IMR-90 (cell line): ENCODE measurements around the gene DVL1. TPM values are rescaled to one million over a fixed set of nuclear protein-coding genes. Genes with fewer than 3 reads are reported as not detected.

Experiments used
- ATAC-seq: fragments of 200-7000 bp; cut with Tn5 transposase; 2 replicates; pipeline ENCODE4 v1.9.1; 2020; ENCODE audit warnings: low read depth, mild to moderate bottlenecking, moderate library complexity
- BruUV-seq: library from RNA; stranded (reverse); fragments of 400-500 nt; replicated peaks from 2 replicates; lab custom pipeline; 2021; lab: Mats Ljungman, UMichigan
- CTCF ChIA-PET: fragments of 300-600 bp; formaldehyde crosslinking; extraction: SDS; loops from one replicate; lab custom pipeline; 2021; ENCODE audit warnings: antibody characterized with exemption; lab: Yijun Ruan, JAX
- POLR2A ChIA-PET: fragments of 300-600 bp; sonication (Branson Sonifier 250); formaldehyde crosslinking; loops from one replicate; lab custom pipeline; 2022; ENCODE audit warnings: antibody characterized with exemption; ENCODE audit not compliant: unreplicated experiment; lab: Charles Lee
- DNase-seq: peaks from one replicate; pipeline ENCODE4 v3.0.0; 2013
- H2AFZ ChIP-seq: replicated peaks from 2 replicates; pipeline ENCODE3; 2013; ENCODE audit warnings: low read length, mild to moderate bottlenecking; ENCODE audit not compliant: poor library complexity
- H2AK5ac ChIP-seq: 2 replicates; pipeline ENCODE4 v1.6.1; 2013; ENCODE audit warnings: low read depth, low read length, inconsistent platforms
- H2AK9ac ChIP-seq: replicated peaks from 2 replicates; pipeline ENCODE3; 2013; ENCODE audit warnings: mild to moderate bottlenecking, low read depth, low read length, moderate library complexity; ENCODE audit not compliant: poor library complexity
- H2BK120ac ChIP-seq: 2 replicates; pipeline ENCODE4 v1.6.1; 2013; ENCODE audit warnings: low read depth, low read length, inconsistent platforms
- H2BK15ac ChIP-seq: 3 replicates; pipeline ENCODE4 v1.6.1; 2013; ENCODE audit warnings: low read depth, low read length, inconsistent platforms
- H2BK20ac ChIP-seq: 2 replicates; pipeline ENCODE4 v1.6.1; 2013; ENCODE audit warnings: low read depth, mild to moderate bottlenecking, inconsistent platforms, low read length, moderate library complexity
- H2BK5ac ChIP-seq: 2 replicates; pipeline ENCODE4 v1.6.1; 2013; ENCODE audit warnings: mild to moderate bottlenecking, low read depth, low read length, inconsistent platforms; ENCODE audit not compliant: poor library complexity, severe bottlenecking
- H3K14ac ChIP-seq: replicated peaks from 2 replicates; pipeline ENCODE4 v1.6.1; 2013; ENCODE audit warnings: low read depth, low read length, inconsistent platforms
- H3K18ac ChIP-seq: 2 replicates; pipeline ENCODE4 v1.6.1; 2013; ENCODE audit warnings: low read depth, low read length, control low read depth
- H3K23ac ChIP-seq: 2 replicates; pipeline ENCODE4 v1.6.1; 2013; ENCODE audit warnings: low read depth, low read length, inconsistent platforms
- H3K27ac ChIP-seq: 2 replicates; pipeline ENCODE4 v1.5.1; 2013; ENCODE audit warnings: mild to moderate bottlenecking, control low read depth, low read length; ENCODE audit not compliant: insufficient read depth
- H3K27me3 ChIP-seq: 2 replicates; pipeline ENCODE4 v1.6.1; 2013; ENCODE audit warnings: low read length; ENCODE audit not compliant: control insufficient read depth, insufficient read depth
- H3K36me3 ChIP-seq: 2 replicates; pipeline ENCODE4 v1.6.1; 2013; ENCODE audit warnings: low read length, mixed read lengths; ENCODE audit not compliant: control insufficient read depth, insufficient read depth
- H3K4ac ChIP-seq: 2 replicates; pipeline ENCODE4 v1.6.1; 2013; ENCODE audit warnings: low read depth, low read length, inconsistent platforms
- H3K4me1 ChIP-seq: 2 replicates; pipeline ENCODE4 v1.6.1; 2013; ENCODE audit warnings: low read length, mixed read lengths; ENCODE audit not compliant: control insufficient read depth, insufficient read depth
- H3K4me2 ChIP-seq: 2 replicates; pipeline ENCODE4 v1.6.1; 2013; ENCODE audit warnings: low read depth, mild to moderate bottlenecking, control low read depth, low read length, moderate library complexity
- H3K4me3 ChIP-seq: 2 replicates; pipeline ENCODE4 v1.5.1; 2013; ENCODE audit warnings: low read depth, mild to moderate bottlenecking, control low read depth, low read length, moderate library complexity; ENCODE audit not compliant: insufficient read depth
- H3K56ac ChIP-seq: 2 replicates; pipeline ENCODE4 v1.6.1; 2013; ENCODE audit warnings: low read length, inconsistent platforms; ENCODE audit not compliant: insufficient read depth; ENCODE audit errors: extremely low read depth
- H3K79me1 ChIP-seq, 2 experiments: 2 replicates each; pipeline ENCODE4 v1.6.1; 2013; ENCODE audit warnings: low read length in 2 of 2, inconsistent platforms in 1 of 2, low read depth in 1 of 2
- H3K9ac ChIP-seq: 2 replicates; pipeline ENCODE4 v1.6.1; 2013; ENCODE audit warnings: low read depth, low read length, control low read depth
- H3K9me1 ChIP-seq: 2 replicates; pipeline ENCODE4 v1.6.1; 2013; ENCODE audit warnings: low read length, inconsistent platforms; ENCODE audit not compliant: insufficient read depth
- H3K9me3 ChIP-seq: 2 replicates; pipeline ENCODE4 v1.6.1; 2013; ENCODE audit warnings: low read length; ENCODE audit not compliant: control insufficient read depth, insufficient read depth
- H4K20me1 ChIP-seq: 2 replicates; pipeline ENCODE4 v1.6.1; 2013; ENCODE audit warnings: low read length, inconsistent platforms; ENCODE audit not compliant: insufficient read depth
- H4K5ac ChIP-seq: 2 replicates; pipeline ENCODE4 v1.6.1; 2013; ENCODE audit warnings: mild to moderate bottlenecking, low read depth, low read length, control low read depth
- H4K8ac ChIP-seq, 2 experiments: 2 replicates each; pipeline ENCODE4 v1.6.1; 2013; ENCODE audit warnings: low read depth in 2 of 2, low read length in 2 of 2, control low read depth in 1 of 2, inconsistent platforms in 1 of 2
- H4K91ac ChIP-seq: 2 replicates; pipeline ENCODE4 v1.6.1; 2013; ENCODE audit warnings: low read depth, low read length, inconsistent platforms; ENCODE audit not compliant: insufficient read depth
- BHLHE40 ChIP-seq: fragments of 150-350 bp; IDR thresholded peaks from 2 replicates; pipeline ENCODE4 v1.6.1; 2016; ENCODE audit warnings: mild to moderate bottlenecking, low read depth, low read length
- CEBPB ChIP-seq: IDR thresholded peaks from 2 replicates; pipeline ENCODE4 v1.6.1; 2012; ENCODE audit warnings: low read depth, low read length, improper control_type of control experiment
- CHD1 ChIP-seq: IDR thresholded peaks from 2 replicates; pipeline ENCODE4 v1.6.1; 2012; ENCODE audit warnings: low read depth, low read length, improper control_type of control experiment
- CTCF ChIP-seq: conservative IDR thresholded peaks from 2 replicates; pipeline ENCODE4 v1.5.1; 2012; ENCODE audit warnings: mild to moderate bottlenecking, low read depth, low read length, improper control_type of control experiment
- ELK1 ChIP-seq: fragments of 150-350 bp; IDR thresholded peaks from 2 replicates; pipeline ENCODE4 v1.6.1; 2016; ENCODE audit warnings: low read depth, mild to moderate bottlenecking, low read length, moderate library complexity, borderline replicate concordance
- FOS ChIP-seq: fragments of 150-350 bp; IDR thresholded peaks from 2 replicates; pipeline ENCODE4 v1.6.1; 2016; ENCODE audit warnings: low read depth, low read length
- MAFK ChIP-seq: IDR thresholded peaks from 2 replicates; pipeline ENCODE4 v1.6.1; 2012; ENCODE audit warnings: low read depth, low read length, improper control_type of control experiment
- MAZ ChIP-seq: IDR thresholded peaks from 2 replicates; pipeline ENCODE4 v1.6.1; 2012; ENCODE audit warnings: low read depth, mild to moderate bottlenecking, low read length, improper control_type of control experiment, moderate library complexity, borderline replicate concordance
- MXI1 ChIP-seq: IDR thresholded peaks from 2 replicates; pipeline ENCODE4 v1.6.1; 2012; ENCODE audit warnings: low read depth, mild to moderate bottlenecking, low read length, moderate library complexity, borderline replicate concordance
- NFE2L2 ChIP-seq: fragments of 150-350 bp; IDR thresholded peaks from 2 replicates; pipeline ENCODE4 v1.6.1; 2016; ENCODE audit warnings: low read depth, mild to moderate bottlenecking, low read length
- POLR2A ChIP-seq: IDR thresholded peaks from 2 replicates; pipeline ENCODE4 v1.6.1; 2012; ENCODE audit warnings: mild to moderate bottlenecking, low read depth, low read length
- RAD21 ChIP-seq: IDR thresholded peaks from 2 replicates; pipeline ENCODE4 v1.6.1; 2012; ENCODE audit warnings: low read length, improper control_type of control experiment
- RCOR1 ChIP-seq: IDR thresholded peaks from 2 replicates; pipeline ENCODE4 v1.6.1; 2012; ENCODE audit warnings: mild to moderate bottlenecking, low read length, improper control_type of control experiment; ENCODE audit not compliant: insufficient replicate concordance
- RFX5 ChIP-seq: IDR thresholded peaks from 2 replicates; pipeline ENCODE4 v1.8.0; 2012; ENCODE audit warnings: low read depth, mild to moderate bottlenecking, low read length, moderate library complexity
- SMC3 ChIP-seq: fragments of 150-350 bp; IDR thresholded peaks from 2 replicates; pipeline ENCODE4 v1.6.1; 2016; ENCODE audit warnings: low read depth, mild to moderate bottlenecking, antibody characterized with exemption, low read length, moderate library complexity
- WGBS, 2 experiments: methylation state at CpG; one replicate each; pipeline versions ENCODE4 v1.1.5 to v1.1.7; 2013; ENCODE audit warnings: missing lambda C conversion rate in 2 of 2; ENCODE audit not compliant: insufficient read length in 1 of 2; ENCODE audit errors: extremely low coverage in 2 of 2; 5-methylcytosine and 5-hydroxymethylcytosine counted together
- dilution Hi-C: fragments of 300-500 bp; cut with HindIII; formaldehyde crosslinking; loops from one replicate; pipeline ENCODE4 v1.14.3; 2018; ENCODE audit warnings: low sequenced_read_pairs; ENCODE audit not compliant: unreplicated experiment
- in situ Hi-C: fragments of 300-500 bp; cut with MboI; formaldehyde crosslinking; loops from 3 replicates; pipeline ENCODE4 v1.14.3; 2019; ENCODE audit warnings: low sequenced_read_pairs, inconsistent platforms, mixed read lengths
- intact Hi-C: fragments of 100-400 bp; cut with micrococcal nuclease; formaldehyde crosslinking; loops from 2 replicates; pipeline ENCODE4 v1.10.0; 2022
- polyA plus RNA-seq, 3 experiments: library from polyadenylated mRNA; depleted of rRNA; stranded (reverse); fragments of >200 nt; gene quantifications; 2 replicates each; pipeline ENCODE4 v1.2.3, GENCODE V29; 2012; ENCODE audit warnings: low replicate concordance in 1 of 3
- total RNA-seq: library from RNA; depleted of rRNA; stranded (reverse); fragments of >200 nt; gene quantifications from 2 replicates; pipeline ENCODE4 v1.2.3, GENCODE V29; 2012
- TF ChIP-seq, protein P1 (sequence below): fragments of 150-350 bp; IDR thresholded peaks from 2 replicates; pipeline ENCODE4 v1.6.1; 2017; ENCODE audit warnings: mild to moderate bottlenecking, antibody characterized with exemption, low read length, low read depth

DVL1 gene
- total and polyA plus RNA-seq, 2 of the 4 experiments (the other 2 are of a cell fraction), result 27.2 to 35.9 TPM

DNA sequence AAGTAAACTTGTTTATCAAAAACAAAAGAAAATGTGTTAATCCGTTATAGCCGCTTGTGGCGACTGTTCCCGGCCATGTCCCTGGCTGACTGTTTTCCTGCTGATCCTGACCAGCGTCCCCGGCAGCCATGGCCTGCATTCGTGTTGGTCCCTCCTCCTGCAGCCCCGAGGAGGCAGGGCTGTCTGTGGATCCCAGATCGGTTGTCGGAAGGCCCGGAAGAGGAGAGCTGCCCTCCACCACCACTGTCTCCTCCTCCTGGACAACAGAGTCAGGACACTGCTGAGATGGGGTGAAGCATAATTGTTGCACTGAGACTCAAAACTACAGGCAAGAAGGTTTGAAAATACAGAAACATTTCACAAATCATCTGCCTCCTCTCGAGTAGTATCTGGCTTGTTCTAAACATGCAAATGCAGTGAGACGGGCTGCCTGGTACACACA lies 12.8 kb upstream of the DVL1 start:
- Histone ChIP-seq H3K4ac (peak overlapping the region; percentile 100), H4K91ac (peak overlapping the region; percentile 99), H2BK5ac (peak overlapping the region; percentile 98), H3K4me2 (peak overlapping the region; percentile 18), H3K56ac (peak overlapping the region; percentile 85), H3K23ac (peak overlapping the region; percentile 55; the same call in 1 of the 2 replicates), H2AK9ac (peak overlapping the region; percentile 94), H2BK20ac (peak overlapping the region; percentile 99), H3K4me3 (no peak overlapping the region), H2AFZ (peak overlapping the region; percentile 93), H2BK120ac (peak overlapping the region; percentile 99), H3K36me3 (no peaks in the 10 kb centered on the region), H4K5ac (peak overlapping the region; percentile 90), H3K27me3 (no peaks in the 10 kb centered on the region), H3K9me3 (no peaks in the 10 kb centered on the region), H4K8ac (peak overlapping the region; percentile 30 to 99), H3K4me1 (peaks cover 31% of the 10 kb centered on the region), H3K9ac (peak overlapping the region; percentile 80), H4K20me1 (0 out of 2 replicates have a peak, but pooled peaks cover under 1% of the 10 kb centered on the region), H3K27ac (peak overlapping the region; percentile 88), H3K79me1 (peaks cover 4 to 22% of the 10 kb centered on the region in 2 experiments; a peak in 3 of 4 replicates), H3K9me1 (peaks cover 15% of the 10 kb centered on the region), H3K14ac (peak overlapping the region; percentile 98), H3K18ac (peak overlapping the region; percentile 92), H2AK5ac (peak overlapping the region; percentile 92; the same call in 1 of the 2 replicates), H2BK15ac (peak overlapping the region; percentile 95; the same call in 2 of the 3 replicates)
- ChIA-PET CTCF (no interaction called here), POLR2A (no interaction called here)
- peak; percentile 42 for ATAC-seq
- no TSS peak for BruUV-seq
- in situ Hi-C loops (no loop called here), dilution Hi-C loops (no loop called here), intact Hi-C loops (no loop called here)
- peak; percentile 85 for DNase-seq
- 40% methylated on average over 2 of the region's 13 CpGs; no CpG with 5 or more reads in 1 of the 2 experiments for WGBS, 2 experiments
- TF ChIP-seq RFX5 (no peak), BHLHE40 (no peak), NFE2L2 (no peak), MAFK (no peak), CEBPB (no peak), RAD21 (peak; percentile 50; the same call in 1 of the 2 replicates), CHD1 (no peak), SMC3 (peak; percentile 41; the same call in 1 of the 2 replicates), POLR2A (no peak), RCOR1 (no peak), MAZ (peak; percentile 31; the same call in 1 of the 2 replicates), ELK1 (no peak), CTCF (peak; percentile 47), MXI1 (no peak), FOS (no peak)
- TF ChIP-seq, protein P1, sequence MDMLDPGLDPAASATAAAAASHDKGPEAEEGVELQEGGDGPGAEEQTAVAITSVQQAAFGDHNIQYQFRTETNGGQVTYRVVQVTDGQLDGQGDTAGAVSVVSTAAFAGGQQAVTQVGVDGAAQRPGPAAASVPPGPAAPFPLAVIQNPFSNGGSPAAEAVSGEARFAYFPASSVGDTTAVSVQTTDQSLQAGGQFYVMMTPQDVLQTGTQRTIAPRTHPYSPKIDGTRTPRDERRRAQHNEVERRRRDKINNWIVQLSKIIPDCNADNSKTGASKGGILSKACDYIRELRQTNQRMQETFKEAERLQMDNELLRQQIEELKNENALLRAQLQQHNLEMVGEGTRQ, result no peak
